ENCODE results near the gene SLC6A5.

- TF ChIP-seq POLR2A (IDR thresholded peaks at IDR 0.05) (no peak), CTCF (IDR thresholded peaks at IDR 0.05) (no peak)
Observed at GRCh38 chr11:20595101-20595500, 4.3 kb upstream of the SLC6A5 start.
